H1 (cell line): ENCODE results near the gene NRDE2. TPM values are rescaled to one million over a fixed set of nuclear protein-coding genes. Genes with fewer than 3 reads are reported as not detected.

ENCODE experiments used
- CTCF ChIA-PET: fragments of 300-600 bp; sonication (Branson Sonifier 250); formaldehyde crosslinking; loops from one replicate; lab custom pipeline; 2021; ENCODE audit not compliant: partially characterized antibody; lab: Charles Lee
- POLR2A ChIA-PET: fragments of 300-600 bp; sonication (Branson Sonifier 250); formaldehyde crosslinking; loops from one replicate; lab custom pipeline; 2021; ENCODE audit warnings: inconsistent platforms; ENCODE audit not compliant: partially characterized antibody; lab: Charles Lee
- DNase-seq, 2 experiments: peaks; one replicate each; pipeline versions ENCODE4 v3.0.0 to v3.0.0-alpha.2; 2010 to 2022; ENCODE audit warnings: low spot score in 2 of 2, low read depth in 1 of 2, mixed read lengths in 1 of 2
- FAIRE-seq: peaks from 2 replicates; lab custom pipeline; 2011; peaks lifted over from hg19 to GRCh38; lab: Jason Lieb, UNC
- H2AFZ ChIP-seq: 2 replicates; pipeline ENCODE4 v1.8.1; 2012; ENCODE audit warnings: low read length, inconsistent platforms
- H2AK5ac ChIP-seq: 2 replicates; pipeline ENCODE4 v1.6.1; 2013; ENCODE audit warnings: low read depth, low read length
- H2BK120ac ChIP-seq: replicated peaks from 2 replicates; pipeline ENCODE3; 2013; ENCODE audit warnings: low read depth, low read length, inconsistent platforms
- H2BK12ac ChIP-seq: 2 replicates; pipeline ENCODE4 v1.6.1; 2013; ENCODE audit warnings: low read depth, low read length
- H2BK15ac ChIP-seq: 2 replicates; pipeline ENCODE4 v1.6.1; 2013; ENCODE audit warnings: low read length
- H2BK20ac ChIP-seq: 2 replicates; pipeline ENCODE4 v1.6.1; 2013; ENCODE audit warnings: low read length
- H2BK5ac ChIP-seq: 2 replicates; pipeline ENCODE4 v1.6.1; 2013; ENCODE audit warnings: low read depth, low read length
- H3K14ac ChIP-seq: 2 replicates; pipeline ENCODE4 v1.6.1; 2013; ENCODE audit warnings: inconsistent platforms; ENCODE audit not compliant: insufficient read length
- H3K18ac ChIP-seq: 2 replicates; pipeline ENCODE4 v1.6.1; 2013; ENCODE audit warnings: low read length; ENCODE audit errors: extremely low read depth
- H3K23ac ChIP-seq: 2 replicates; pipeline ENCODE4 v1.6.1; 2013; ENCODE audit warnings: inconsistent platforms; ENCODE audit not compliant: insufficient read length
- H3K23me2 ChIP-seq: 2 replicates; pipeline ENCODE4 v1.6.1; 2013; ENCODE audit warnings: low read depth, low read length
- H3K27ac ChIP-seq: 2 replicates; pipeline ENCODE4 v1.6.1; 2011; ENCODE audit warnings: low read depth, low read length, inconsistent platforms
- H3K27me3 ChIP-seq, 4 experiments: replicated peaks in 1 of 4; 1 replicate in 1 of 4; 2 replicates in 3 of 4; pipeline versions ENCODE4 v1.6.1 to v1.8.1; 2011 to 2013; ENCODE audit warnings: low read length in 3 of 4, mild to moderate bottlenecking in 3 of 4, inconsistent platforms in 2 of 4, mixed read lengths in 2 of 4, moderate library complexity in 1 of 4; ENCODE audit not compliant: control insufficient read depth in 3 of 4, insufficient read depth in 3 of 4; ENCODE audit errors: extremely low read depth in 1 of 4
- H3K36me3 ChIP-seq, 4 experiments: 2 replicates each; pipeline versions ENCODE4 v1.6.1 to v1.8.1; 2011 to 2013; ENCODE audit warnings: mild to moderate bottlenecking in 4 of 4, low read length in 3 of 4, moderate library complexity in 2 of 4, control low read depth in 1 of 4, inconsistent platforms in 1 of 4; ENCODE audit not compliant: insufficient read depth in 4 of 4, control insufficient read depth in 2 of 4
- H3K4ac ChIP-seq: replicated peaks from 2 replicates; pipeline ENCODE3; 2013; ENCODE audit warnings: low read length, low read depth, mixed read lengths, inconsistent platforms; ENCODE audit not compliant: insufficient read length
- H3K4me1 ChIP-seq, 4 experiments: replicated peaks in 1 of 4; 1 replicate in 1 of 4; 2 replicates in 3 of 4; pipeline versions ENCODE4 v1.6.1 to v1.8.1; 2011 to 2013; ENCODE audit warnings: low read length in 3 of 4, inconsistent platforms in 2 of 4, mixed read lengths in 1 of 4; ENCODE audit not compliant: insufficient read depth in 4 of 4, control insufficient read depth in 3 of 4
- H3K4me2 ChIP-seq, 2 experiments: 2 replicates each; pipeline versions ENCODE4 v1.6.1 to v1.8.1; 2011 to 2013; ENCODE audit warnings: low read depth in 2 of 2, low read length in 2 of 2, control low read depth in 1 of 2, inconsistent platforms in 1 of 2, mild to moderate bottlenecking in 1 of 2; ENCODE audit not compliant: insufficient read depth in 1 of 2
- H3K4me3 ChIP-seq, 4 experiments: fragments of 200-600, 300-600 bp in 1 of 4; sonication (generic), shearing (Covaris generic), sonication (Bioruptor Twin) in 1 of 4; 2 replicates each; pipeline versions ENCODE4 v1.5.1 to v1.8.1; 2011 to 2016; ENCODE audit warnings: low read length in 4 of 4, low read depth in 3 of 4, control low read depth in 2 of 4, inconsistent platforms in 2 of 4, mild to moderate bottlenecking in 2 of 4, mixed read lengths in 1 of 4, moderate library complexity in 1 of 4; ENCODE audit not compliant: insufficient read depth in 2 of 4; ENCODE audit errors: extremely low read depth in 1 of 4
- H3K56ac ChIP-seq: replicated peaks from 2 replicates; pipeline ENCODE3; 2013; ENCODE audit warnings: low read depth, mild to moderate bottlenecking, mixed read lengths, low read length, inconsistent platforms; ENCODE audit not compliant: insufficient read length
- H3K79me1 ChIP-seq: 2 replicates; pipeline ENCODE4 v1.6.1; 2013; ENCODE audit warnings: low read depth, low read length, control low read depth
- H3K79me2 ChIP-seq, 2 experiments: 2 replicates each; pipeline versions ENCODE4 v1.6.1 to v1.8.1; 2012 to 2013; ENCODE audit warnings: low read length in 2 of 2, mild to moderate bottlenecking in 2 of 2, inconsistent platforms in 1 of 2; ENCODE audit not compliant: insufficient read depth in 2 of 2, control insufficient read depth in 1 of 2
- H3K9ac ChIP-seq, 4 experiments: replicated peaks in 1 of 4; 1 replicate in 1 of 4; 2 replicates in 3 of 4; pipeline versions ENCODE4 v1.6.1 to v1.8.1; 2011 to 2013; ENCODE audit warnings: low read depth in 3 of 4, low read length in 3 of 4, control low read depth in 2 of 4, mild to moderate bottlenecking in 2 of 4, moderate library complexity in 2 of 4, inconsistent platforms in 1 of 4; ENCODE audit errors: extremely low read depth in 1 of 4
- H3K9me3 ChIP-seq, 2 experiments: 2 replicates each; pipeline versions ENCODE4 v1.6.1 to v1.8.1; 2012 to 2013; ENCODE audit warnings: mild to moderate bottlenecking in 2 of 2, moderate library complexity in 2 of 2, control low read depth in 1 of 2, inconsistent platforms in 1 of 2, low read depth in 1 of 2, low read length in 1 of 2, mixed read lengths in 1 of 2; ENCODE audit not compliant: insufficient read depth in 2 of 2
- H4K20me1 ChIP-seq, 2 experiments: replicated peaks in 1 of 2; 2 replicates each; pipeline versions ENCODE3 to v1.8.1; 2011 to 2013; ENCODE audit warnings: inconsistent platforms in 2 of 2, low read length in 2 of 2, mild to moderate bottlenecking in 1 of 2; ENCODE audit not compliant: insufficient read depth in 2 of 2, control insufficient read depth in 1 of 2
- H4K5ac ChIP-seq: 2 replicates; pipeline ENCODE4 v1.6.1; 2013; ENCODE audit warnings: low read length, low read depth, mixed read lengths, inconsistent platforms; ENCODE audit not compliant: insufficient read length
- H4K8ac ChIP-seq: 2 replicates; pipeline ENCODE4 v1.8.0; 2013; ENCODE audit warnings: mild to moderate bottlenecking, moderate library complexity, low read length, inconsistent platforms; ENCODE audit not compliant: insufficient read depth; ENCODE audit errors: extremely low read depth
- H4K91ac ChIP-seq: replicated peaks from 2 replicates; pipeline ENCODE3; 2013; ENCODE audit warnings: low read length, mixed read lengths, inconsistent platforms; ENCODE audit not compliant: insufficient read length
- ASH2L ChIP-seq: fragments of 200-600, 300-600 bp; sonication (generic); IDR thresholded peaks from one replicate; pipeline ENCODE4 v1.7.1; 2017; ENCODE audit warnings: low read length
- BCL11A ChIP-seq, 2 experiments: IDR thresholded peaks; one replicate each; pipeline ENCODE4 v1.6.1; 2011; ENCODE audit warnings: low read depth in 2 of 2, low read length in 2 of 2, mild to moderate bottlenecking in 2 of 2
- CEBPB ChIP-seq: IDR thresholded peaks from 2 replicates; pipeline ENCODE4 v1.6.1; 2012; ENCODE audit warnings: low read depth, low read length
- EGR1 ChIP-seq: IDR thresholded peaks from 2 replicates; pipeline ENCODE4 v1.6.1; 2011; ENCODE audit warnings: low read depth, low read length, borderline replicate concordance
- FOSL1 ChIP-seq: IDR thresholded peaks from 2 replicates; pipeline ENCODE4 v1.6.1; 2011; ENCODE audit warnings: mild to moderate bottlenecking, low read depth, low read length, moderate library complexity; ENCODE audit not compliant: insufficient read depth
- JUND ChIP-seq: IDR thresholded peaks from 2 replicates; pipeline ENCODE4 v1.6.1; 2011; ENCODE audit warnings: mild to moderate bottlenecking, improper control_type of control experiment, low read length
- PHF8 ChIP-seq: fragments of 200-600 bp; sonication (generic); conservative IDR thresholded peaks from 2 replicates; pipeline ENCODE4 v1.7.1; 2012; ENCODE audit warnings: low read depth, mild to moderate bottlenecking, inconsistent platforms, low read length, moderate library complexity
- SIX5 ChIP-seq: IDR thresholded peaks from 2 replicates; pipeline ENCODE4 v1.6.1; 2011; ENCODE audit warnings: mild to moderate bottlenecking, low read depth, low read length
- SP1 ChIP-seq: IDR thresholded peaks from 2 replicates; pipeline ENCODE4 v1.6.1; 2011; ENCODE audit warnings: low read depth, low read length
- SUZ12 ChIP-seq: fragments of 200-600 bp; sonication (generic); IDR thresholded peaks from 2 replicates; pipeline ENCODE4 v1.6.1; 2012; ENCODE audit warnings: mild to moderate bottlenecking, inconsistent platforms, low read length, moderate library complexity, mixed read lengths
- YY1 ChIP-seq: IDR thresholded peaks from 2 replicates; pipeline ENCODE4 v1.6.1; 2011; ENCODE audit warnings: low read depth, mild to moderate bottlenecking, low read length
- polyA plus RNA-seq, 7 experiments: library from polyadenylated mRNA; depleted of rRNA in 3 of 7; stranded (reverse) in 5 of 7; unstranded in 2 of 7; fragments of >200 nt in 5 of 7; fragments of 200-250 nt in 2 of 7; gene quantifications; 1 replicate in 5 of 7; 2 replicates in 1 of 7; 4 replicates in 1 of 7; pipeline versions ENCODE4 v1.2.1 to v1.2.3, GENCODE V29; 2011 to 2013; ENCODE audit warnings: missing spikeins in 2 of 7, mixed read lengths in 2 of 7
- total RNA-seq: library from RNA; stranded (reverse); fragmentation: NEBNext Ultra II Directional; extraction: Animal tissue kit (Norgen Biotek cat#: 25700); gene quantifications from 2 replicates; pipeline ENCODE4 v1.2.1, GENCODE V29; 2021
- TF ChIP-seq, protein P1 (sequence below): IDR thresholded peaks from 2 replicates; pipeline ENCODE4 v1.6.1; 2011; ENCODE audit warnings: low read length, improper control_type of control experiment

The NRDE2 gene
- total and polyA plus RNA-seq, 2 of the 8 experiments (the other 6 are each of a cell fraction or from before 2014, with no cell fraction given), result 4.9 to 12.1 TPM

DNA sequence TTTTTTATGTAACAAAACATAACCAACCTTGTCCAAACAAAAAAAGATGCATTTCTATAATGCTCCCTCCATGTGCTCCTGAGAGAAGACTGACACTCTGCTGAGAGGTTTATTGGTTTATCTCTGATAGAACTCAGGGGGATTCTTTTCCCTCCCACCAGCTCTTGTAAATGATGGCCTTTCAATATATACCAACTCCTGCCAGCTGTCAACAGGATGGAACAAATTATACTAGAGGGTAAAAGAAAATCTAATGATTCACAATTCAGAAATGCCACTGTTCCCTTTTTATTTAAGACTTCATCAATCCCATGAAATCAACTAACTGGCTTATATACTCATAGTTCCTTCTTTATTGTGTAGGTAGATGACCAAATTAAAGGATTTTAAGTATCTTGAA is 50.0 kb downstream of the NRDE2 start:
- DNase-seq, result no peak
- H3K14ac ChIP-seq, result no peak overlapping the region
- no peak overlapping the region for H2AK5ac ChIP-seq
- H2BK5ac ChIP-seq, result no peak overlapping the region
- H3K36me3 ChIP-seq, result peaks cover 0 to 13% (median 4%) of the 10 kb centered on the region in 4 experiments; a peak in 5 of 8 replicates
- H4K5ac ChIP-seq, result no peak overlapping the region
- H3K79me1 ChIP-seq, result no peaks in the 10 kb centered on the region
- H4K20me1 ChIP-seq, result peaks cover 0 to 1% of the 10 kb centered on the region in 2 experiments
- H3K18ac ChIP-seq, result no peak overlapping the region
- H4K8ac ChIP-seq, result no peak overlapping the region
- H3K56ac ChIP-seq, result no peak overlapping the region
- H3K4ac ChIP-seq, result no peak overlapping the region
- H2BK15ac ChIP-seq, result no peak overlapping the region
- CTCF ChIA-PET, result interaction anchor here (1.6 to 1.8 kb wide), 2 partner anchors 9 to 179 kb away, joined by 4 to 11 read pairs; no protein-coding TSS in a partner anchor
- no peak overlapping the region for H2BK20ac ChIP-seq
- no peaks in the 10 kb centered on the region for H3K79me2 ChIP-seq
- no peak overlapping the region for H3K9ac ChIP-seq
- H3K23me2 ChIP-seq, result no peaks in the 10 kb centered on the region
- H3K27ac ChIP-seq, result no peak overlapping the region
- H4K91ac ChIP-seq, result no peak overlapping the region
- no peak overlapping the region for H2AFZ ChIP-seq
- no peaks in the 10 kb centered on the region for H3K4me1 ChIP-seq
- no peak overlapping the region for H2BK120ac ChIP-seq
- H3K9me3 ChIP-seq, result no peaks in the 10 kb centered on the region
- no peak overlapping the region for H3K23ac ChIP-seq
- FAIRE-seq, result no peak
- no peak overlapping the region for H3K4me3 ChIP-seq
- H2BK12ac ChIP-seq, result no peak overlapping the region
- H3K27me3 ChIP-seq, result no peaks in the 10 kb centered on the region
- POLR2A ChIA-PET, result interaction anchor here (1.1 to 1.2 kb wide), 3 partner anchors 9 to 32 kb away, joined by 3 to 8 read pairs (median 4); partner anchors contain the start of gene PSMC1
- TF ChIP-seq ASH2L, result no peak
- TF ChIP-seq FOSL1, result no peak
- TF ChIP-seq JUND, result no peak
- no peak for TF ChIP-seq CEBPB
- TF ChIP-seq, protein P1, sequence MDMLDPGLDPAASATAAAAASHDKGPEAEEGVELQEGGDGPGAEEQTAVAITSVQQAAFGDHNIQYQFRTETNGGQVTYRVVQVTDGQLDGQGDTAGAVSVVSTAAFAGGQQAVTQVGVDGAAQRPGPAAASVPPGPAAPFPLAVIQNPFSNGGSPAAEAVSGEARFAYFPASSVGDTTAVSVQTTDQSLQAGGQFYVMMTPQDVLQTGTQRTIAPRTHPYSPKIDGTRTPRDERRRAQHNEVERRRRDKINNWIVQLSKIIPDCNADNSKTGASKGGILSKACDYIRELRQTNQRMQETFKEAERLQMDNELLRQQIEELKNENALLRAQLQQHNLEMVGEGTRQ, result no peak
- TF ChIP-seq SP1, result no peak
- no peak for TF ChIP-seq YY1
- no peak for TF ChIP-seq BCL11A (IDR thresholded peaks at IDR 0.05; ENCODE audit: low read depth in 2 of 2, low read length in 2 of 2)
- TF ChIP-seq SIX5, result no peak
- TF ChIP-seq PHF8, result no peak
- TF ChIP-seq SUZ12, result no peak
- no peak for TF ChIP-seq EGR1
- H3K4me2 ChIP-seq, result no peak overlapping the region
